ENCODE results near the gene RPS18. TPM values are rescaled to one million over a fixed set of nuclear protein-coding genes. Genes with fewer than 3 reads are reported as not detected.
A peak's percentile ranks its signal among the peaks of the same experiment; 100 is the strongest.

Gene RPS18
- total and polyA plus RNA-seq, 9 of the 15 experiments (the other 6 are each of a cell fraction or from before 2014, with no cell fraction given), result 5,023 to 17,516 (median 8,131) TPM

- TF ChIP-seq CREB1 (IDR thresholded peaks at IDR 0.05), result no peak
- peak; percentile 51; the same call in 1 of the 2 replicates for TF ChIP-seq CREB1 (CRISPR knock-in tag; IDR thresholded peaks at IDR 0.05)
- peak; percentile 22; the same call in 1 of the 2 replicates for TF ChIP-seq MTA3 (IDR thresholded peaks at IDR 0.05; ENCODE audit: borderline replicate concordance)
- TF ChIP-seq HCFC1 (IDR thresholded peaks at IDR 0.05; ENCODE audit: low read depth, low read length), result no peak; the same call in 1 of the 2 replicates
- TF ChIP-seq TEAD4 (IDR thresholded peaks at IDR 0.05; ENCODE audit: low read length), result no peak
- no peak for TF ChIP-seq TEAD4 (CRISPR knock-in tag; IDR thresholded peaks at IDR 0.05; ENCODE audit: borderline replicate concordance)
- 0 out of 2 replicates have a peak, but pooled peaks have one; percentile 10 for TF ChIP-seq ARID2 (IDR thresholded peaks at IDR 0.05)
- peak; percentile 36 for TF ChIP-seq RBFOX2 (IDR thresholded peaks at IDR 0.05; ENCODE audit: low read depth, low read length)
- TF ChIP-seq EGR1 (conservative IDR thresholded peaks at IDR 0.05), result peak; percentile 89
- peak; percentile 24; the same call in 1 of the 2 replicates for TF ChIP-seq CEBPG (CRISPR knock-in tag; IDR thresholded peaks at IDR 0.05)
- no peak for TF ChIP-seq CEBPG (tag; conservative IDR thresholded peaks at IDR 0.05 in 1 of 2, IDR thresholded peaks at IDR 0.05 in 1 of 2)
- TF ChIP-seq NFATC3 (IDR thresholded peaks at IDR 0.05), result no peak
- no peak for TF ChIP-seq HOXB6 (CRISPR knock-in tag; IDR thresholded peaks at IDR 0.05; ENCODE audit: borderline replicate concordance)
- 0 out of 2 replicates have a peak, but pooled peaks have one; percentile 8 for TF ChIP-seq ZNF12 (CRISPR knock-in tag; IDR thresholded peaks at IDR 0.05)
- peak in 1 of 2 experiments; percentile 33; a peak in 2 of 4 replicates for TF ChIP-seq NRF1 (conservative IDR thresholded peaks at IDR 0.05 in 1 of 2, IDR thresholded peaks at IDR 0.05 in 1 of 2)
- TF ChIP-seq TRIM25 (IDR thresholded peaks at IDR 0.05; ENCODE audit: borderline replicate concordance), result no peak
- 0 out of 2 replicates have a peak, but pooled peaks have one; percentile 21 for TF ChIP-seq DMBX1 (CRISPR knock-in tag; IDR thresholded peaks at IDR 0.05; ENCODE audit: borderline replicate concordance)
- peak; percentile 8 to 56; a peak in 1 of 4 replicates for TF ChIP-seq UBTF (IDR thresholded peaks at IDR 0.05; ENCODE audit: borderline replicate concordance in 1 of 2, low read depth in 2 of 2, low read length in 2 of 2)
- TF ChIP-seq ZMIZ1 (IDR thresholded peaks at IDR 0.05; ENCODE audit: low read depth in 2 of 2, low read length in 2 of 2), result 0 out of 4 replicates have a peak, but pooled peaks of 1 of the 2 experiments have one; percentile 32
- no peak for TF ChIP-seq SOX6 (IDR thresholded peaks at IDR 0.05)
- peak; percentile 42; the same call in 1 of the 2 replicates for TF ChIP-seq ZNF316 (IDR thresholded peaks at IDR 0.05)
Measured at GRCh38 chr6:33313105-33313708, 41.3 kb downstream of the RPS18 start (continued).

Data from K562 (cell line).